HEK293 (cell line): ENCODE measurements around the gene C11orf21.

Experiments used
- CTCF ChIA-PET: fragments of 350-600 bp; formaldehyde crosslinking; extraction: SDS; loops from one replicate; lab custom pipeline; 2021; ENCODE audit warnings: antibody characterized with exemption; lab: Yijun Ruan, JAX
- POLR2A ChIA-PET: fragments of 300-600 bp; formaldehyde crosslinking; extraction: SDS; loops from one replicate; lab custom pipeline; 2020; ENCODE audit warnings: antibody characterized with exemption, inconsistent platforms; lab: Yijun Ruan, JAX
- H3K27ac ChIP-seq: fragments of 200-500 bp; sonication (Bioruptor generic); 2 replicates; pipeline ENCODE4 v1.5.1; 2014; ENCODE audit warnings: low read depth, low read length, control low read depth, inconsistent platforms; ENCODE audit errors: extremely low read depth
- H3K36me3 ChIP-seq, 2 experiments: fragments of 200-500 bp in 1 of 2; sonication (Bioruptor generic) in 1 of 2; 1 replicate in 1 of 2; 2 replicates in 1 of 2; pipeline ENCODE4 v1.5.1; 2014 to 2017; ENCODE audit warnings: inconsistent platforms in 2 of 2, low read length in 2 of 2; ENCODE audit not compliant: control insufficient read depth in 2 of 2, insufficient read depth in 1 of 2
- H3K4me1 ChIP-seq: fragments of 200-500 bp; sonication (Bioruptor generic); 2 replicates; pipeline ENCODE4 v1.5.1; 2014; ENCODE audit warnings: mild to moderate bottlenecking, low read length, inconsistent platforms; ENCODE audit not compliant: control insufficient read depth, insufficient read depth
- H3K4me3 ChIP-seq: 2 replicates; pipeline ENCODE4 v1.5.1; 2011; ENCODE audit warnings: low read depth, mild to moderate bottlenecking, control low read depth, low read length, moderate library complexity
- H3K9me3 ChIP-seq: fragments of 200-500 bp; sonication (Bioruptor generic); 2 replicates; pipeline ENCODE4 v1.5.1; 2014; ENCODE audit warnings: low read depth, low read length, inconsistent platforms; ENCODE audit not compliant: control insufficient read depth, insufficient read depth
- EGR2 ChIP-seq: fragments of 450-650 bp; formaldehyde crosslinking; IDR thresholded peaks from 2 replicates; pipeline ENCODE4 v1.5.1; 2016; ENCODE audit warnings: low read depth, missing biosample characterization, missing genetic modification characterization
- HOXC10 ChIP-seq: sonication (generic); formaldehyde crosslinking; IDR thresholded peaks from 2 replicates; pipeline ENCODE4 v1.8.1; 2023; ENCODE audit warnings: mild to moderate bottlenecking, missing genetic modification reagents
- KLF10 ChIP-seq: fragments of 450-650 bp; IDR thresholded peaks from 2 replicates; pipeline ENCODE4 v1.5.1; 2018; ENCODE audit warnings: missing biosample characterization, mild to moderate bottlenecking, missing genetic modification characterization
- KLF9 ChIP-seq: fragments of 450-650 bp; formaldehyde crosslinking; IDR thresholded peaks from 2 replicates; pipeline ENCODE4 v1.5.1; 2016; ENCODE audit warnings: missing biosample characterization, missing genetic modification characterization, low read depth
- MYNN ChIP-seq: fragments of 450-650 bp; formaldehyde crosslinking; IDR thresholded peaks from 2 replicates; pipeline ENCODE4 v1.5.1; 2016; ENCODE audit warnings: missing biosample characterization, missing genetic modification characterization, borderline replicate concordance
- PRDM10 ChIP-seq: fragments of 450-650 bp; formaldehyde crosslinking; IDR thresholded peaks from 2 replicates; pipeline ENCODE4 v1.5.1; 2016; ENCODE audit warnings: missing biosample characterization, missing genetic modification characterization
- PRDM6 ChIP-seq: fragments of 450-650 bp; formaldehyde crosslinking; IDR thresholded peaks from 2 replicates; pipeline ENCODE4 v1.5.1; 2017; ENCODE audit warnings: missing biosample characterization, missing genetic modification characterization
- SP2 ChIP-seq: fragments of 450-650 bp; formaldehyde crosslinking; IDR thresholded peaks from 2 replicates; pipeline ENCODE4 v1.5.1; 2016; ENCODE audit warnings: missing biosample characterization, missing genetic modification characterization
- SP3 ChIP-seq: fragments of 450-650 bp; formaldehyde crosslinking; IDR thresholded peaks from 2 replicates; pipeline ENCODE4 v1.5.1; 2016; ENCODE audit warnings: missing biosample characterization, missing genetic modification characterization
- YY2 ChIP-seq: fragments of 450-650 bp; formaldehyde crosslinking; IDR thresholded peaks from 2 replicates; pipeline ENCODE4 v1.5.1; 2016; ENCODE audit warnings: missing biosample characterization, missing genetic modification characterization
- ZBTB26 ChIP-seq: fragments of 450-650 bp; formaldehyde crosslinking; optimal IDR thresholded peaks from 2 replicates; pipeline ENCODE3; 2016; ENCODE audit warnings: missing biosample characterization, mild to moderate bottlenecking, missing genetic modification characterization
- ZBTB6 ChIP-seq: fragments of 450-650 bp; formaldehyde crosslinking; IDR thresholded peaks from 2 replicates; pipeline ENCODE4 v1.5.1; 2017; ENCODE audit warnings: missing biosample characterization, missing genetic modification characterization
- ZFHX2 ChIP-seq: fragments of 450-650 bp; formaldehyde crosslinking; conservative IDR thresholded peaks from 2 replicates; pipeline ENCODE4 v1.5.1; 2016; ENCODE audit warnings: missing biosample characterization, missing genetic modification characterization
- ZFP69B ChIP-seq: fragments of 450-650 bp; formaldehyde crosslinking; IDR thresholded peaks from 2 replicates; pipeline ENCODE4 v1.5.1; 2016; ENCODE audit warnings: missing biosample characterization, missing genetic modification characterization
- ZNF121 ChIP-seq: fragments of 450-650 bp; formaldehyde crosslinking; IDR thresholded peaks from 2 replicates; pipeline ENCODE4 v1.5.1; 2016; ENCODE audit warnings: missing biosample characterization, missing genetic modification characterization
- ZNF223 ChIP-seq: fragments of 450-650 bp; formaldehyde crosslinking; IDR thresholded peaks from 2 replicates; pipeline ENCODE4 v1.5.1; 2016; ENCODE audit warnings: missing biosample characterization, missing genetic modification characterization
- ZNF335 ChIP-seq: fragments of 450-650 bp; formaldehyde crosslinking; conservative IDR thresholded peaks from 2 replicates; pipeline ENCODE4 v1.5.1; 2016; ENCODE audit warnings: missing biosample characterization, missing genetic modification characterization
- ZNF350 ChIP-seq: fragments of 450-650 bp; formaldehyde crosslinking; IDR thresholded peaks from 2 replicates; pipeline ENCODE4 v1.5.0; 2017; ENCODE audit warnings: missing biosample characterization, mild to moderate bottlenecking, missing genetic modification characterization
- ZNF416 ChIP-seq: fragments of 450-650 bp; formaldehyde crosslinking; IDR thresholded peaks from 2 replicates; pipeline ENCODE4 v1.5.1; 2016; ENCODE audit warnings: missing biosample characterization, missing genetic modification characterization
- ZNF792 ChIP-seq: fragments of 450-650 bp; formaldehyde crosslinking; IDR thresholded peaks from 2 replicates; pipeline ENCODE4 v1.5.1; 2016; ENCODE audit warnings: missing biosample characterization, missing genetic modification characterization

Gene C11orf21

GRCh38 chr11:2270322-2271076, 31.2 kb downstream of the C11orf21 start, which contains the start of gene ASCL2:
TSS of gene ASCL2 (minus strand) at chr11:2270588. CDS start at chr11:2270332, 256 bp downstream.
- no peaks in the 10 kb centered on the region for H3K36me3 ChIP-seq
- H3K27ac ChIP-seq, result no peak within 1 kb of the TSS
- CTCF ChIA-PET, result interaction anchor here (0.6 to 1.3 kb wide), 2 partner anchors 9 to 102 kb away, joined by 3 to 4 read pairs; no protein-coding TSS in a partner anchor
- H3K9me3 ChIP-seq, result no peaks in the 10 kb centered on the region
- TF ChIP-seq ZBTB26 (tag by site-specific recombination), result peak; percentile 27
- TF ChIP-seq ZNF335, result peak; percentile 36
- TF ChIP-seq MYNN, result no peak
- 0 out of 2 replicates have a peak, but pooled peaks have one; percentile 30 for TF ChIP-seq HOXC10 (CRISPR knock-in tag)
- TF ChIP-seq ZFHX2 (tag by site-specific recombination), result peak; percentile 43; the same call in 1 of the 2 replicates
- TF ChIP-seq, all 188 proteins: peak for 4
- Histone ChIP-seq H3K4me1 (no peaks in the 10 kb centered on the region), H3K4me3 (no peak within 1 kb of the TSS; the same call in 1 of the 2 replicates)
- POLR2A ChIA-PET, result no interaction called here

- Histone ChIP-seq H3K4me1 (no peaks in the 10 kb centered on the region), H3K36me3 (no peaks in the 10 kb centered on the region), H3K27ac (no peak overlapping the region), H3K4me3 (no peak overlapping the region; the same call in 1 of the 2 replicates), H3K9me3 (no peaks in the 10 kb centered on the region)
- POLR2A ChIA-PET, result no interaction called here
- CTCF ChIA-PET, result interaction anchor here (0.6 to 1.3 kb wide), 3 partner anchors 9 to 102 kb away, joined by 3 to 4 read pairs (median 3); no protein-coding TSS in a partner anchor
- TF ChIP-seq MYNN (no peak), ZNF121 (tag by site-specific recombination) (no peak), ZNF416 (tag by site-specific recombination) (no peak), PRDM6 (tag by site-specific recombination) (no peak), YY2 (tag by site-specific recombination) (no peak), ZNF223 (tag by site-specific recombination) (no peak), ZNF792 (tag by site-specific recombination) (no peak)
Observed at GRCh38 chr11:2269601-2270321, 32.0 kb downstream of the C11orf21 start.

- Histone ChIP-seq H3K9me3 (no peaks in the 10 kb centered on the region), H3K36me3 (no peaks in the 10 kb centered on the region), H3K4me3 (peak overlapping the region; percentile 34), H3K4me1 (no peaks in the 10 kb centered on the region), H3K27ac (no peak overlapping the region)
- ChIA-PET CTCF (interaction anchor here (0.5 to 1.3 kb wide), 3 partner anchors 10 to 27 kb away, joined by 3 to 4 read pairs (median 3); no protein-coding TSS in a partner anchor), POLR2A (no interaction called here)
- TF ChIP-seq SP2 (tag by site-specific recombination) (peak; percentile 38), SP3 (tag by site-specific recombination) (0 out of 2 replicates have a peak, but pooled peaks have one; percentile 23), ZBTB6 (no peak), KLF10 (tag by site-specific recombination) (peak; percentile 32; the same call in 1 of the 2 replicates), PRDM10 (tag by site-specific recombination) (0 out of 2 replicates have a peak, but pooled peaks have one; percentile 36), KLF9 (0 out of 2 replicates have a peak, but pooled peaks have one; percentile 31), EGR2 (tag by site-specific recombination) (peak; percentile 46), ZNF350 (no peak), ZFP69B (tag by site-specific recombination) (no peak)
Observed at GRCh38 chr11:2268729-2269600, 32.8 kb downstream of the C11orf21 start.
